ENCODE results near the gene TMSB10. TPM values are rescaled to one million over a fixed set of nuclear protein-coding genes. Genes with fewer than 3 reads are reported as not detected.
A peak's percentile ranks its signal among the peaks of the same experiment; 100 is the strongest.

The TMSB10 gene
- total and polyA plus RNA-seq, 4 donors, result 2,245 to 4,399 (median 2,692) TPM

DNA sequence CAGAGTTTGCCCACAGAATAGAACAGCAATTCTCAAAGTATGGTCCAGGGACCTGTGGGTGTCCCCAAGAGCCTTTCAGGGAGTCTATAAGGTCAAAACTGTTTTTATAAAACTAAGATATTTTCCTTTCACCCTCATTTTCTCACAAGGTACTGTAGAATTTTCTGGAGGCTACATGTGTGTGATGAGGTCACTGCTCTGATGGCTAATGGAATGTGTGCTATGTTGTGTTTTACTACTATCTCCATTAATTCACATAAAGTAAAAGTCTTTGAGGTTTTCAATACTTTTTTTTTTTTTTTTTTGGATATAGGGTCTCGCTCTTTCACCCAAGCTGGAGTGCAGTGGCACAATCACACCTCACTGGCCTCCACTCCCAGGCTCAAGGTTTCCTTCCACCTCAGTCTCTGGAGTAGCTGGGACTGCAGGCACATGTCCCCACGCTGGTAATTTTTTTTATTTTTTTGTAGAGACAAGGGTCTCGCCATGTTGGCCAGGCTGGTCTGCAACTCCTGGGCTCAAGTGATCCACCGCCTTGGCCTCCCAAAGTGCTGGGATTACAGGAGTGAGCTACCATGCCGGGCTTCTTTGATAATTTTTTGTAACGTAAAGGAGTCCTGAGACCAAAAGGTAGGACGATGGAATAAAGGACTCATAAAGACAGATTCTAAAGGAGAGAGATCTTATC, 26.4 kb upstream of the TMSB10 start:
- Histone ChIP-seq H3K36me3 (ENCODE audit: control insufficient read depth, insufficient read depth, low read length) (no peaks in the 10 kb centered on the region), H3K27ac (ENCODE audit: low read depth, low read length) (no peak overlapping the region), H3K27me3 (ENCODE audit: control insufficient read depth, insufficient read depth, low read length) (peaks cover 48% of the 10 kb centered on the region), H3K4me3 (ENCODE audit: low read depth, low read length) (no peak overlapping the region), H3K4me1 (ENCODE audit: control insufficient read depth, insufficient read depth, low read length) (peaks cover 20% of the 10 kb centered on the region), H3K9me3 (ENCODE audit: control insufficient read depth, insufficient read depth, low read length) (no peaks in the 10 kb centered on the region)
- 92% methylated on average over 3 of the region's 7 CpGs for WGBS (ENCODE audit: insufficient coverage)
- DNase-seq (ENCODE audit: low read depth in 4 of 6, low spot score in 6 of 6), result no peak

DNA sequence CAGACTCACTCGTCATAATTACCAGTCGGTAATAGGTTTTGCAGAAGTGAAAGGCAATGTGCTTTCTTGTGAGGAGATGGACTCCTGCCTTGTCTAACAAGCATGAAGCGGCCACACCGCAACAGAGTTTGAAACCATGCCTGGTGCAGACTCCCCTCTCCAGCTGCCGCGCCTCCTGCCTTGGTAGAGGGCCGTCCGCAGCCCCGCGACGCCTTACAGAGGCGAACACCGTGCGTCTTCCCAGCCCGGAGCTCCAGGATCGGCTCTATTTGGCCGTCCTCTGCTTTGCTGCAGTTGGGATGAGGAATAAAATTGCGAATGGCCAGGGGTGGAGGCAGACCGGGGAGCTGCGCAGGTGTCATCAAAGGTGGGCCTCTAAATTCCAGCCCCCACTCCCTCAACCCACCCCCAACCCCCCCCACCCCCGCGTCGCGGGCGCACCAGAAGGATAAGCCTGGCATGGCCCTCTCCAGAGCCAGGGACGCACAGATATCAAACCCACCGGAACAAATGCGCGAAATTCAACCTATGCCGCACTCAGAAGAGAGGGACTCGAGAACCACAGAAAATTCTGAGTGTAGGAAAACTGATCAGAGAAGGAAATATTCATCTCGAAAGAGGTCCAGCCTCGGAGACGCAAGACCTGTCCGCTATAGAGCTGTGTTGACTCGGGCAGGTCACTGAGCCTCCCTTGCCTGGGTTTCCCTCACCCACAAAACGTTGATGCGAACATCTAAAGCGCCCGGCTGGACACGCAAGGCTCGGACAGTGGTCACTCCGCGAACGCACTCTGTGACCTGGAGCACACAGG, 25.7 kb upstream of the TMSB10 start:
- 2% methylated on average over 28 of the region's 45 CpGs for WGBS (ENCODE audit: insufficient coverage)
- Histone ChIP-seq H3K9me3 (ENCODE audit: control insufficient read depth, insufficient read depth, low read length) (no peaks in the 10 kb centered on the region), H3K4me3 (ENCODE audit: low read depth, low read length) (peak overlapping the region; percentile 38), H3K36me3 (ENCODE audit: control insufficient read depth, insufficient read depth, low read length) (no peaks in the 10 kb centered on the region), H3K4me1 (ENCODE audit: control insufficient read depth, insufficient read depth, low read length) (peaks cover 22% of the 10 kb centered on the region), H3K27ac (ENCODE audit: low read depth, low read length) (no peak overlapping the region), H3K27me3 (ENCODE audit: control insufficient read depth, insufficient read depth, low read length) (peaks cover 48% of the 10 kb centered on the region)
- peak in 1 of 6 donors; percentile 20 for DNase-seq (ENCODE audit: low read depth in 4 of 6, low spot score in 6 of 6)

DNA sequence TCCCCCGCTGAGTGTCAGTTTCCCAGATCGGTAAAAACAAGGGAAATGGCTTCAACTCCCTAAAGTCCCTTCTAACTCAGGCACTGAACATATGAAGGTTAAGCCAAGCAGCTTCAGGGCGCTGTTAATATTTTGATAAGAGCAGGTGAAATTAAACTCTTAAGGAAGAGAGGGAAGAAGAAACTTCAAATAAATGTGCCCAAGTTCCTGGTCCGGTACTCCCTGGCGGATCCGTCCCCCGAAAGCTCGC, 25.1 kb upstream of the TMSB10 start:
- peaks cover 48% of the 10 kb centered on the region for H3K27me3 ChIP-seq (ENCODE audit: control insufficient read depth, insufficient read depth, low read length)
- H3K36me3 ChIP-seq (ENCODE audit: control insufficient read depth, insufficient read depth, low read length), result no peaks in the 10 kb centered on the region
- no peak overlapping the region for H3K27ac ChIP-seq (ENCODE audit: low read depth, low read length)
- peaks cover 25% of the 10 kb centered on the region for H3K4me1 ChIP-seq (ENCODE audit: control insufficient read depth, insufficient read depth, low read length)
- DNase-seq (ENCODE audit: low read depth in 4 of 6, low spot score in 6 of 6), result no peak
- 0% methylated on average over 6 of the region's 8 CpGs for WGBS (ENCODE audit: insufficient coverage)
- no peaks in the 10 kb centered on the region for H3K9me3 ChIP-seq (ENCODE audit: control insufficient read depth, insufficient read depth, low read length)
- peak overlapping the region; percentile 38 for H3K4me3 ChIP-seq (ENCODE audit: low read depth, low read length)

DNA sequence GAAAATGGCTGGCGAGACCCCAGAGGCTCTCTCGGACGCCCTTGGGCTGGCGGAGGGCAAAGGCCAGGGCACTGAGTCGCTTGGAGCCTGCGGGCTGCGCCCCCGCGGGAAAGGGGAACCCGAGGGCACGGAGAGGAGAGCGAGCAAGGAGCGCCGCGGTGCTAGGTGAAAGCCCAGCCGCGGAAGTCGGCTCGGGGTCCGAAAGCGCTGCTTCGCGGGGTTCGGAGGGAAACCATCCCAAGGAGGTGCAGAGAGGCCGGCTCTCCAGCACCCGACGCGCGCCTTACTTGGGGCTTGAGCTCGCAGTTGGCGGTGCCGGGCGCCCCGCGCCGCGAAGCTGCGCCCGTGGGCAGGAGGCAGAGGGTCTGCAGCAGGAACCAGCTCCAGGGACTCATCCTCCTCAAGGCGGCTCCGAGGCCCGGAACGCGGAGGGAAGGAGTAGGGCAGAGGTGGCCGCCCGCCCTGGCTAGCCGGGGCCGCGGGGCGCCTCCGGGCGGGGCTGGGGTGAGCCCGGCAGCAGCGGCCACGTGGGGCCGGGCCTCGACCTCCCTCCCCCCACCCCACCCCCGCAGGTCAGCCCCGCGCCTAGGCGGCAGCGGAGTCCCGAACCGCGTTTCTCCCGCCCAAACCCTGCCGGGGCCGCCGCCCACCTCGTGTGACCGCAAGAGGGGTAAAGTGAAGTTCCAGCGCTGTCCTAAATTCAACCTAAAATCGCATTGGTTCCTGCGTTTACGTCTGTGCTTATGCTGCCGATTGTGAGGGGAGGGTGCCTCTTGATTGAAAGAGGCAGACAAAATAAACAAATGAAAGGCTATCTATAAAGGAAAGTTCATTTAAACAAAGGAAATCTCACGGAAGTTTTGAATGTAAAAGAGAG, 24.6 kb upstream of the TMSB10 start, which contains the start of gene TRABD2A:
TRABD2A (minus strand) TSS at position 440 of the 877 bp plus-strand sequence; CDS start at position 395, 45 bp downstream.
- Histone ChIP-seq H3K36me3 (ENCODE audit: control insufficient read depth, insufficient read depth, low read length) (no peaks in the 10 kb centered on the region), H3K27ac (ENCODE audit: low read depth, low read length) (no peak within 1 kb of the TSS), H3K4me3 (ENCODE audit: low read depth, low read length) (peak within 1 kb of the TSS; percentile 38), H3K4me1 (ENCODE audit: control insufficient read depth, insufficient read depth, low read length) (peaks cover 25% of the 10 kb centered on the region), H3K9me3 (ENCODE audit: control insufficient read depth, insufficient read depth, low read length) (no peaks in the 10 kb centered on the region), H3K27me3 (ENCODE audit: control insufficient read depth, insufficient read depth, low read length) (peaks cover 48% of the 10 kb centered on the region)
- DNase-seq (ENCODE audit: low read depth in 4 of 6, low spot score in 6 of 6), result peak in 1 of 6 donors; percentile 25
- under 1% methylated on average over 60 of the region's 77 CpGs for WGBS (ENCODE audit: insufficient coverage)

DNA sequence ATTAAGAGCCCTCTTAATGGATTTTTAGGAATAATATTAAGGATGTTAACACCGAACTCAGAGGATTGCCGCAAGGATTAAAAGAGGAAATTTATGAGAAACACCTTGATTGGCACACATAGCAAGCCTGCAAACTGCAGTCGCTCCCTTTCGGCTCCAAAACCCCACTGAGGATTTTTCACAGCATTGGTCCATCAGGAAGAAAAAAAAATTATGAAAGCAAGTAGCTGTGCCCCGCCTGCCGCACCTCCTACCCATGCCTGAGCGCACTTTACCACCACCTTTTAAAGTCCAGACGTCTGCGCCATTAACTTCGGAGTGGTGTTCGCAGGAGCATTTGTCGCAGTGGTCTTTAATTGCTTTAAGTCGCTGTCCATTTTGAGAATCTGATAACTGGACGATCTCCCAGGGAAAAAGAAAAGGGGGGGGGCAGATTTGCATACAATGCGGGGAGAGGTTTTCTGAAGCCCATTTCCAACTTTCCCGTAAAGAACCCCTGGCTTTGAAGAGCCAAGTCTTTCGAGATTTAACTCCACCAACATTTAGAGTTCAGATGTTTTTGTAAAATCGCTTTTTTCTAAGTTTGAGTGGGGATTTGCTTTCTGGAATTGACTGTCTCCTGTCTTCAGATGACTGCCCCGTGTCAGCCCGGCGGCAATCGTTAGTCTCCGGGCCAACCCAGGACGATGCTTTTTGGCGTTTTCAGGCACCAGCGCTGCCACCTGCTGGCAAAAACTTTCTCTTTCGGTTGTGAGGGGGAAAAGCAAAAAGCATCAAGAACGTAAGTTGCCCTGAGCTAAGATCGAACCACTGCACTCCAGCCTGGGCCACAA, 23.7 kb upstream of the TMSB10 start:
- H3K4me3 ChIP-seq (ENCODE audit: low read depth, low read length), result peak overlapping the region; percentile 31
- H3K36me3 ChIP-seq (ENCODE audit: control insufficient read depth, insufficient read depth, low read length), result no peaks in the 10 kb centered on the region
- peaks cover 46% of the 10 kb centered on the region for H3K27me3 ChIP-seq (ENCODE audit: control insufficient read depth, insufficient read depth, low read length)
- no peak overlapping the region for H3K27ac ChIP-seq (ENCODE audit: low read depth, low read length)
- DNase-seq (ENCODE audit: low read depth in 4 of 6, low spot score in 6 of 6), result peak; percentile 58 to 93 (median 74)
- 2% methylated on average over 18 of the region's 29 CpGs for WGBS (ENCODE audit: insufficient coverage)
- H3K9me3 ChIP-seq (ENCODE audit: control insufficient read depth, insufficient read depth, low read length), result no peaks in the 10 kb centered on the region
- H3K4me1 ChIP-seq (ENCODE audit: control insufficient read depth, insufficient read depth, low read length), result peaks cover 25% of the 10 kb centered on the region

DNA sequence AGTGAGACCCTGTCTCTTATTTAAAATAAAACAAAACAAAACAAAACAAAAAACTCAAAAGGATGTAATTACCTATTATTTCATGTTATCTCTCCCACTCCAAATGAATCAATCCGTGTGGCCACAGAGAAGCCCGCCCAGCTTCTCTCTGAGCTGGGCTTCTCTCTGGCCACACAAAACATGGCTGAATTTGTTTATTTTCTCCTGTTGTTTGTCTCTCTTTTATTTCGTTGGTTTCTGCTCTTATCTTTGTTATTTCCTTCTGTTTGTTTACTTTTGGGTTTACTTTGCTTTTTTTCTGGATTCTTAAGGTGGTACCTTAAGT, 23.1 kb upstream of the TMSB10 start:
- Histone ChIP-seq H3K36me3 (ENCODE audit: control insufficient read depth, insufficient read depth, low read length) (no peaks in the 10 kb centered on the region), H3K4me3 (ENCODE audit: low read depth, low read length) (no peak overlapping the region), H3K9me3 (ENCODE audit: control insufficient read depth, insufficient read depth, low read length) (no peaks in the 10 kb centered on the region), H3K27ac (ENCODE audit: low read depth, low read length) (no peak overlapping the region), H3K4me1 (ENCODE audit: control insufficient read depth, insufficient read depth, low read length) (peaks cover 25% of the 10 kb centered on the region), H3K27me3 (ENCODE audit: control insufficient read depth, insufficient read depth, low read length) (peaks cover 46% of the 10 kb centered on the region)
- no peak for DNase-seq (ENCODE audit: low read depth in 4 of 6, low spot score in 6 of 6)
- WGBS (ENCODE audit: insufficient coverage), result no CpG with 5 or more reads among the region's 3 CpGs

DNA sequence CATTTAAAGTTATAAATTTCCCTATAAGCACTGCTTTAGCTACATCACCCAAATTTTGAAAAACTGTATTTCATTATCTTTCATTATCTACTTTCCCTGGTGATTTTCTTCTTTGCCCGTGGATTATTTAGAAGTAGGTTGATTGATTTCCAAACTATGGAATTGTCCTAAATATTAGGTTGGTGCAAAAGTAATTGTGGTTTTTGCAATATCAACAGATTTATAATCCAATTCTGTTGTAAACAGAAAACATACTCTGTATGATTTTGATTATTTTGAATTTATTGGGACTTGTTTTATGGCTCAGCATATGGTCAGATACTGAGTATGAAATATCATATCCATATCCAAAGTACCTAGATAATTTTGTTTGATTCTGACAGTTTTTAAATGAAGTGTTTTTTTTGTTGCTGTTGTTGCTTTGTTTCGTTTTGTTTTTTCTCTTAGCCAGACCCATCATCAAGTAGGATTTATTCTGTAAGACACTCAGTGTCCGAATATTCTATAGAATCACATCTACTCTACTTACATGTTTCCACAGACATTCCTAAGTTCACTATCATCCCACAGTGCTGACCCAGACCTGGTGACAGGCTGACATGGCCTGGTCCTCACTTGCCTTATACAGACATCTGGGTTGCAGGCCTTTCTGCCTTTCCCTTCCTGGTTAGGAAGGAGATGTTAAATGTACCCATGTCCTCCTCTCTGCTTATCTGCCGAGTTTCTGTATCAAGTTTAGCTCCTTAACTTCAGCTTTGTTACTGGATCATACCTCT, 22.5 kb upstream of the TMSB10 start:
- Histone ChIP-seq H3K4me1 (ENCODE audit: control insufficient read depth, insufficient read depth, low read length) (peaks cover 25% of the 10 kb centered on the region), H3K36me3 (ENCODE audit: control insufficient read depth, insufficient read depth, low read length) (no peaks in the 10 kb centered on the region), H3K9me3 (ENCODE audit: control insufficient read depth, insufficient read depth, low read length) (no peaks in the 10 kb centered on the region), H3K27me3 (ENCODE audit: control insufficient read depth, insufficient read depth, low read length) (peaks cover 45% of the 10 kb centered on the region), H3K27ac (ENCODE audit: low read depth, low read length) (no peak overlapping the region), H3K4me3 (ENCODE audit: low read depth, low read length) (no peak overlapping the region)
- WGBS (ENCODE audit: insufficient coverage), result 81% methylated on average over 2 of the region's 4 CpGs
- DNase-seq (ENCODE audit: low read depth in 4 of 6, low spot score in 6 of 6), result no peak

DNA sequence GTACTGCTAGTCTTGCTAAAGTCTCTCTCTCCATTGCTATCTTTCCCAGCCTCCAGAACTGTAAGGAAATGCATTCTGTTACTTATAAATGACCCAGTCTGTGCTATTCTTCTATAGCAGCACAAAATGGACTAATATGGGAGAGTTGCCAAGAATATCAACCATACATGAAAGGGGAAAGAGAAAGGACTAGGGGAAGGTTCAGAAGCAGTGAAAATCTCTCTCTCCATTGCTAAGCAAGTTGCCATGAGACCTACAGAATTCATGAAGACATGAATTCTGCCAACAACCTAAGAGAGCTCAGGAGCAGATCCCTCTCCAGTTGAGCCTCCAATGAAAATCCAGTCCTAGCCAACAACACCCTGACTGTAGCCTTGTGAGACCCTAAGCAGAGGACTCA, 21.0 kb upstream of the TMSB10 start:
- peak in 2 of 6 donors; percentile 40 to 56 for DNase-seq (ENCODE audit: low read depth in 4 of 6, low spot score in 6 of 6)
- Histone ChIP-seq H3K4me1 (ENCODE audit: control insufficient read depth, insufficient read depth, low read length) (peaks cover 25% of the 10 kb centered on the region), H3K27me3 (ENCODE audit: control insufficient read depth, insufficient read depth, low read length) (peaks cover 35% of the 10 kb centered on the region), H3K4me3 (ENCODE audit: low read depth, low read length) (no peak overlapping the region), H3K9me3 (ENCODE audit: control insufficient read depth, insufficient read depth, low read length) (no peaks in the 10 kb centered on the region), H3K36me3 (ENCODE audit: control insufficient read depth, insufficient read depth, low read length) (no peaks in the 10 kb centered on the region), H3K27ac (ENCODE audit: low read depth, low read length) (no peak overlapping the region)

All from spinal cord (tissue), 10 donors.